Measurements from ENCODE around the gene CCDC179.

CCDC179 gene

DNA sequence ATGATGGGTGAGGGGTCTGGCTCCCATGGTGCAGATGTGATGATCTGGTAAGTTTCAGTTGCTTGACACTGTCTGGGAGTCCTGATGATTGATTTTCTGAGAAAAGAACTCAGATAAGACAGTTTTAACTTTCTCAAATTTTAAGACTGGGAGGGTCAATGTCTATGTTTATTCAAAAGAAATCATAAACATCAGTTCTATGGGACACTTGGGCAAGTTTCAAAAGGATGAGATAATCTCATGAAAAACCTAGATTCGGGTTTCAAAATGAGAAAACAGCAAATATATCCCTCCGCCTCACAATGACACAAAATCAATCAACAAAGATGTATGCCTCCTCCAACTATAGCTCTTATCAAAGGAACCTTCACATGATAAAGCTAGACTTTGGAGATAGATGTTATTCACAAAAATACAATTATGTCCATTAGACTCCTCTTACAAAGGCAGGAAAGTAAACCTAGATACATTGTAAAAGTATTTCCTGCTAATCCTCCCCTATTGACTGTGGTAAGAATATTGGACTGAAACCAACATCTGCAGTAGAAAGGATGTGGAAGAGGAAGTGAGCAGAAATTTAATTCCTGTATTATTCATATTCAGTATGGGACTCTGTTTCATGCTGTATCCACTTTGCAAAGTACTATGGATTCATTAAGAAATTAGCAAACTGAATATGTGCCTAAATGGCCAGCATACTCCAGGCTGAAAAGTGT is 52.3 kb downstream of the CCDC179 start:
- no peak for DNase-seq

DNA sequence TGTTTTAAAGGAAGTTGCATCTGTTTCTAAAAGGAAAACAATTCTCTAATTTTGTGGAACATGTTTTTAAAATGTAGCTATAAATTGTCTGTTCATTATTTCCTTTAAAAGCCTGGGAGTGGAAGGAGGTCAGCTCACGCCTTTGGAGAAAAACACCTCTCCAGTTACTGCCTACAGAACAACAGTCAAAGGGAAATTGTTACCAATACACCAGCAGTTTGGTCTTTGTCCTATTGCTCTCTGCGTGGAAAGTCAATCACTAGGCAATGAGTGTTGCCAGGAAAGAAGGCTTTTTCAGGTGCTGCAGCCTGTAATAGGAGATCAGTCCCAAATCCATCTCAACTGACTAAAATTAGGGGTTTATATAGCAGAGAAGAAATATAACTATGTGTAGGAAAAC is 52.9 kb downstream of the CCDC179 start:
- DNase-seq = no peak

DNA sequence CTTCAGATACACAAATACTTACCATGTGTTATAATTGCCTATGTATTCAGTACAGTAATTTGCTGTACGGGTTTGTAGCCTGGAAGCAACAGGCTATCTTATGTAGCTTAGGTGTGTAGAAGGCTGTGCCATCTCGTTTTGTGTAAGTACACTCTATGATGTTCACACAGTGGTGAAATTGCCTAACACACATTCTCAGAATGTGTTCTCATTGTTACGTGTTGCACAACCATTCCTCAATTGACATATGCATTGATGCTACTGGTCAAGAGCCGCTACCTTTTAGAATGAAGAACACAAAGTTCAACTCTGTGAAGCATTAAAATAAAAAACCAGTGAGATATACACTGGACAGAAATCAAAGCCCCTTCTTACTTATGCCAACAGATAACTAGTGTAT is 57.4 kb downstream of the CCDC179 start:
- no peak for DNase-seq

DNA sequence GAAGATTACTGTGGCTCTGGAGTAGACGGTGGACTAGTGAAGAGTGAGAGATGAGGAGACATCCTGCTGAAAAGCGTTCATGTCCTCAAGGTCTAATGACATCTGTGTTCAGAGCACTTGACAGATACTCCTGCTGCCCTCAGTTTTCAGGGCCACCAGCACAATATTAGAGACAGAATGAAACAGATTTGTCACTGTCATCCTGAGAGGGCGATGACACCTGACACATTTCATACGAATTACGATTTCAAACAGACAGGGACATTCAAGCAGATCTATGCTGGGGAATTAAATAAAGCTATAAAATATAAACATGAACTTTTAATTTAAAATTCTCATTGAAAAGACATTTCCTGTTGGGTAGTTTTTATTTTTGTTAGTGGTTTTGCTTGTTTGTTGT is 59.8 kb downstream of the CCDC179 start:
- DNase-seq = no peak

DNA sequence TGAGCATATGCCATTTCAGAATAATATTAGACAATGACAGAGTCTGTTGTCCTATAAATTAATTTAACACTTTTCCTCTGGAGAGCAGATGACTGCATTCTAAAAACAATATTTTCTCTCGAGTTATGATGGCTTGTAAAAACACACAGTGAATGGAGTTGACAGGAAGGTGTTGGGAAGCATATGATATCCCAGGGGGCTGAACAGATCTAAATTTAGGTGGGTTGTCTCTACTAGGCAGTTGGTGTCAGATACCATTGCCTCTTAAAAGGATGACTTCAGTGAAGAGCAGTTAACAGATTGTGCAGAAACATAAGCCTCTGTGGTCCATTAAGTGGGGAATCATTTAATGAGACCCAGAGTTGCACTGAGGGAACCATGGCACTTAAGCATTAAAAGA is 61.4 kb downstream of the CCDC179 start:
- no peak for DNase-seq

DNA sequence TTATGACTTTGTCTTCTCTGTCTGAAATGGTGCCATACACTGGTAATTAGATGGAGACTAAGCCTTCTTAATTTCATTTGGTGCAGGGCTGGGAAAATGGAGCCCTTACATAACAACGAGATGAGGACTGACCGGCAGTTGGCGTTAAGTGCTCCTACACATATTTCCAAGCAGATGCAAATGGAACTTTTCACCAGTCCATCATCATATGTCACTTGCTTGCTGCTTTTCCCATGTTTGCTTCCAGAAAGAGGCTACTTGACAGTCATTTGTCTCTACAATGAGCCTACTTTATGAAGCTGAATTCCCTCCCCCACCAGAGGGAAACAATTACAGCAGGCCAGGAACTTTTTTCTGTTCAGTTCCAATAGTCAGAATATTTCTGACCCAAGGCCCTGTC is 63.2 kb downstream of the CCDC179 start:
- no peak for DNase-seq
